Fibroblast of lung (primary cell): ENCODE data around the gene NFYC.

ENCODE experiments used
- CTCF ChIP-seq, 2 donors: IDR thresholded peaks in 1 of 2; conservative IDR thresholded peaks in 1 of 2; 1 replicate in 1 of 2; 2 replicates in 1 of 2; pipeline ENCODE4 v1.5.1; 2011 to 2012; ENCODE audit warnings: low read length in 2 of 2, control low read depth in 1 of 2, inconsistent platforms in 1 of 2, low read depth in 1 of 2, mild to moderate bottlenecking in 1 of 2
- EZH2 ChIP-seq: IDR thresholded peaks from 2 replicates; pipeline ENCODE4 v1.5.1; 2012; ENCODE audit warnings: low read length, control low read depth, mild to moderate bottlenecking; ENCODE audit errors: missing control alignments

- TF ChIP-seq CTCF (conservative IDR thresholded peaks at IDR 0.05 in 1 of 2, IDR thresholded peaks at IDR 0.05 in 1 of 2; ENCODE audit: low read depth in 1 of 2, low read length in 2 of 2) (no peak), EZH2 (no peak)
These were observed 65.6 kb downstream of the NFYC start for GRCh38 chr1:40757084-40757483.
